Measurements from ENCODE around the gene ARHGAP15.

The ARHGAP15 gene

DNA sequence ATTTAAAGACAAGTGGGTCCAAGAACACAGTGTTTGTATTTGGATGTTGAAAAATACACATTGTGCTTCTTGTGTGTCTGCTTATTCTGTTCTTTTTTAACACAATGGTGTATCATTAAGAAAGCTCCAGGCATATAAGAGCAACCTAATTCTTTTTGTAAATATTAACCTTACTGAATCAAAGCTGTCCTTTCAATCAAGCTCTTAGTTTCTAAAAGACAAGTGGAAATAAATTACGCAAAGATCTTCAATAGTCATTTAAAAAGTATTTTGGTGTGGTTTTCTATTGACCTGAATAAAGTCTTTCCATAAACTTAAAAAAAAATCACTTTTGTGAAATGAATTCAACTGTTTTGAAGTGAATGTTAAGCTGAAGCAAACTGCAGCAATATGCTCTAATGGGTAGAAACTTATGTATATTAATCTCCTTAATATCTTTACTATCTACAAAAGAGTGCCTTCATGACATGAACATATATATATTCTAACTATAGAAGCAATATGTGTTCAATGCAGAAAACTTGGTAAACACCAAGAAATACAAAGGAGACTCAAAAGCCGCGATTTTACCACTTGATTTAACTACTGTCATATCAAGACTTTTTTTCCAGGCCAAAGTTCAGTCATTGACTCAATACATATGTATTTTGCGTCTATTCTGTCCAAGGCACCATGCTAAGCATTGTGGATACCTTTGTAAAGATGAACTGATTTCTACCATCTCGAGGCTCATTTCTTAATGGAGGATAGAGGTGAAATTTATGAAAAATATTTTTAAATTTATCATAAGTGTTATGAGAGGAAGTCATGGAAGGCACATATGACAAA, 97.7 kb downstream of the ARHGAP15 start:
- DNase-seq (ENCODE audit: low read depth) = no peak

DNA sequence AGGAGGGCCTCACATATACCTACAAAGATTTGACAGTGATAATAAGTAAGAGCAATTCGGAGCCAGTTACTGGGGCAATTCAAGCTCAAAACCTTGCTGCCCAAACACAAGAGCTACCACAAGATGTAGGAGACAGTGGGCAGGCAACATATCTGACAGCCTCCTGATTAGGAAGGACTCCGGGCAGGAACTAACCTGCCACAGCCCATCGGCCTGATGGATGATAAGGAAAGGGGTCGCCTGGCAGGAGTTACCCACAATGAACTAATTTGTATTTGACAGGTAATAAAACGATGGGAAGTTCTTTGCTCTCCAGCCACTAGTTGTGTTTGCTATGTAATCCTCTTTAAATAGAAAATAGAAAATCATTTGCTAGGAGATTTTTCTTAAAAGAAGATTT, 100.2 kb downstream of the ARHGAP15 start:
- no peak for DNase-seq (ENCODE audit: low read depth)

DNA sequence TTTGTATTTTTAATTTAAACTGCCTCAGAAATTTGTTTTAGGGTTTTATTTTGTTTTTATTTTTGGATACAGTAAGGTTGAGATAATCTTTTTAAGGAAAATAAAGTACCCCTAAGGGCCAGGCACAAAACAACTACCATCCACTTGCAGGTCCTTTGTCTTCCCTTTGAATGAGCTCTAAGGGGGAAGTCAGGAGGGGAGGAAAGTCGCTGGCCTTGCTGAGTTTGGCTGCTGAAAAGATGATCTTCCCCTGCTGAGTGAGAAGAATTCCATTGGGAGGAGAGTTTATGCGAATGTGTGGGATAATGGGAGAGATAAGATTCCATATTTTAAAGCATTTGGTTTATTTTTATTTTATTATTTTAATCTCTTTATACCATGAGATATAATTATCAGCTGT, 100.7 kb downstream of the ARHGAP15 start:
- no peak for DNase-seq (ENCODE audit: low read depth)

DNA sequence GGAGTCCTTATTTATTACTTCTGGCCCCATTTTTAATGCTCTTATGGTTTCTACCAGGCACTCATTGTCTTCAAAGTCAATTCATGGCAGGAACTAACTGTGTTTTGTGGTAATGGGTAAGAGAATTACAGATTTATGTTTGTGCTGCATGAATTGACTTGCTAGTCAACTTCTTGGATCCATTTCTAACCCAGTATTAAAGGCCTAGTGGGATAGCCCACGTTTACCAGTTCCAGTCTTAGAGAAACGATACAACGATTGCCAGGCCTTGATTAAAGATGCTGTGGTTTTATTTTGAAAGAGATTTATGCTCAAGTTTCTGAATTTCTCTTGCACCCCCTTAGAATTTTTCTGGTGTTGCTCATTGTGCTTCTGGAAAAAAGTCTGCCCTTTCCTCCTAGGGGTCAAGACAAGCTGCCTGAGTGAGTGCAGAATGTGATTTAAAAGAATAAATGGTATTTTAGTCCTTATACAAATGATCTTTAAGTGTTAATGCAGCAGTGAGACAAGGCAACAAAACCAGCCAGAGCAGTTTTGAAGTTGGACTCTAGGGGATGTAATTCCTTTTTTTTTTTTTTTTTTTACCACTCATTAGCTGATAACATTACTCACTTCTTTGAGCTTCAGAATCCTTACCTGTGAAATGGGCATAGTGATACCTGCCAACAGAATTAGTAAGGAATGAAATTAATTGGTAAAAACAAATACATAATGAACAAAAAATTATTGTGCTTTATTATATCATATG, 101.5 kb downstream of the ARHGAP15 start:
- DNase-seq (ENCODE audit: low read depth) = no peak

DNA sequence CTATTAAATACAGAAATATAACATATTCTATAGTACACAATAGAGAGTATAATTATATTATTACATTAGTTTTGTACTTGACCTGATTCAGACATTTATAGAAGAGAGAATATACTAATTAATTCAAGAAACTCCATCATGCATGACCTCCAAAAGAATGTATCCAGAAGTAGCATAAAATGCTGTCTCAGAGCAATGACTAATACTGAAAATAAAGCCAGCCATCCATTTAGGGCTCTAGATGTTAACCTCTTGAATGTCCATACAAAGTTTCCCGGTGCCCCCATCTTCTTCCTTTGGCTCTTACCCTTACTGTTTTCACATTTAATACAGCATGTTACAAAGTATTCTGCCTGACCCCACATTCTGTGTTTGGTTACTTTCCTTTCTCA, 102.0 kb downstream of the ARHGAP15 start:
- no peak for DNase-seq (ENCODE audit: low read depth)

DNA sequence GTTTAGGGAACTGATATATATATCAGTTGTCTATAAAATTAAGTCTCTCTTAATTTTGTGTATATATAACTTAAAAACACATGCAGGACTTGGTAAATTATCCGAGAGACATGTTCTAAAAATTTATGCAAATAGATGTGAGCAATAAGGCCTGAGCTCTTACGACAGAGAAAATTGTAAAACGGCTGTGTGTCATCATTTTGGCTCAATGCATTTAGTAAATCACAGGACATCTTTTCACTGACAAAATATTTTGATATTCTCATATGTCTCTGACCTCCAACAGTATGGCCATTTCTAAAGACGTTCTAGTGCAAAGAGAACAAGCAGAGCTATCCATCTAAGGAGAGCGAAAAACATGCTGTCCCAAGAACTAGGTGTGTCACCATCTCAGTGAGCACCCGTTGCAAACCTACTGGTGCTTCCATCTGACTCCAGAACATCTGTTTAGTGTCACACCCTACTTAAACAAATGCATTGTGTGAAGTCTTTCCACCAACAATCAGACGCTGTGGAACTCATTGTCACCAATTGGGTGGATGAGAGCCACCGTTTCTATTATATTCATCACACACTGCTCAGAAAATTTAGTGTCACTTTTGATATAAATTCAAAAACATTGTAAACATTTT, 108.0 kb downstream of the ARHGAP15 start:
- no peak for DNase-seq (ENCODE audit: low read depth)

DNA sequence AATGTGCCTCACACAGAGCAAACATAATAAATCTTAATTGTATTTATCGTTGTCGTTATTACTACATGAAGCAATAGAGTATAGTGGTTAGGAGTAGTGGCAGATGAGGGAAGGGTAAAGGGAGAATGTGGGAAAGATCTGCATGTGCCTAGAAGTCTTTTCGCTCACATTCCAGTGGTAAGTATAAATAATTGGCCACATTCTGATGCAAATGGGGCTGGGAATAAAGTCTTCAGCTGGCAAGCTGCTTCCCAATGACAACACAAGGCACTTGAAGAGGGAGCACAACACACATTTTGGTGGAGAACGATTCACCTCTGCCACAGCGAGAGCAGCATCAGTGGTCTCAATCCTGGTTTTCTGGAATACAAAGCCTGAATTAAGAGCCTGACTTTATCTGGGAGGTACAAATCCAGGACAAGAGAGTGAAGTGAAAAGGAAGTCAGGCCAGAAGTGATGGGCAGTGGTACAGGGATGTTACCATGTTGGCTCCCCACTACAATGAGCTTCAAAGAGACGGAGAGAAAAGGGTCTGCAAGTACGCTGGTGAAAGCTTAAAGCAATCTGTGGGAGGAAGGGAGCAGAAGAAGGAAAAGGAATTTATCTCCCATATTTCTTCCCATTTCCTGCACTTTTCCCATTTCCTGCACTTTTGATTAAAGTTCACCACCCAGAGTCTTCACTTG, 112.3 kb downstream of the ARHGAP15 start:
- no peak for DNase-seq (ENCODE audit: low read depth)

DNA sequence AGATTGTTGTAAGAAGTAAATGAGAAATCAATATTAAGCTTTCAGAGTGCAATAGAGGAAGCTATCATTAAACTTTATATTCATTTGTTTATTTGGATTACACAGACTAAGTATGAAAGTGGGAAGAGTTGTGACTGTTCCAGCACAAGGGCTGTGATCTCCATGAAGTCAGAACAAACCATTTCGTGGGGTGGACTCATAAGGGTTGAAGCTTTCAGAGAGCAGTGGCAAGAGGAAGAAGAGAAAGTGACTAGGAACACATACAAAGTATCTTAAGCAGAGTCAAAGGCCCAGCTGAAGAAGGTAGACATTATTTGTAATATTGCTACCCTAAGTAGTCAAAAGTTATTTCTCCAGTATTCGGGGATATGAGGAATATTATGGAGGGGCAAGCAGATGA, 117.0 kb downstream of the ARHGAP15 start:
- no peak for DNase-seq (ENCODE audit: low read depth)

DNA sequence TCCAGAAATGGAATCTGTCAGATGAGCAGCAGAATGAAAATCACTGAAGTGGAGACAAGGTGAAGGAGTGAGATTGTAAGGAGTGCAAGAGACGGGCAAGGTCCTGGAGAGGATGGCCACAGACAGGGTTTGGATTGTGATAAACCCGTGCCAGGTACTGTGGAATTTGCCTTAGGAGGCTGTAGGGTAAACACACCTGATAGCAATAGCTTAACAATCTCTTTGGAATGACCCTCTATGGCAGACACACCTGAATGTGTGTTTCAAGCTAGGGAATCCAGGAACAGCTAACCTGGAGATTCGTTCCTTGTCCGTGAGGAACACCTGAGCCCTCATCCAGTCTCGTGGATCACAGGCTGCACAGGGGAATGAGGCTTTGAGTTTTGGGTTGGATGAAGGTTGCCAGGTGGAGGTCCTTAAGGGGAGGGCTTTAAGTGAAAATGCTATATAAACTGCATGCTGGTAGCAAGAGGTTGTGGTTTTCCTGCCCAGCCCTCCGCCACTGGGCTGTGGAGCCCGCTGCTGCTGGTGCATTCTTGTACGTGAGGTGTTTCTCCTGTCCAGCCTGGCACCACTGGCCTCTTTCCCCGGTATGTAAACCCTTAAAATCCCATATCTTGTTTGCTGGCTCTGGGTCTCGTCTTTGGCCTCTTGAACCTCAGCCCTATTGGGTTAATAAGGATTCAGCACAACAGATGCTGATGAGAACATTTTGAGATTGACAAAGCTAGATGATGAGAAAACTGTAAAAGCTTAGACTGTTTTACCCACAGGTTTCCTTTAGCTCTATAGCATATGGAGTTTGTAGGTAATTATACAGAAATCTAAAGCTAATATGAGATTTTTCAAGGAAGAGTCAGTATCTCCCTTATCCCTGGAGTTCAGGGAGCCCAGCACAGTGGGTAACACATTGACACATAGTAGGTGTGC, 117.9 kb downstream of the ARHGAP15 start:
- no peak for DNase-seq (ENCODE audit: low read depth)

DNA sequence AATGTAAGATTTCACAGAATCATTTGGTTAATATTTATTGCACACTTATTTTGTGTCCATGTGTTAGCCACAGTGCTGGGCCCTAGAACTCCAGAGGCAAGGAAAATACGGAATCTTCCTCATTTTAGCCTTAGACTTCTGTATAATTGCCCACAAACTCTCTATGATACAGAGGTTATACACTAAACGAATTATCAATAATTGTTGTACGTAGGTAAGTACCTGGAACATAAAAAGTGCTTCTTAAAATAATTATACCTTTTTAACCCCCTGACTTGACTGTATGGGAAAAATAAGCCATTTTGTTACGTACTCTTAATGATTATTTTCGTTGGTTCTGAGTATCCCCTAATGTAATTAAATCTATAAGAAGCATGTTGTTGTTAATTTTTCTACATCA, 119.4 kb downstream of the ARHGAP15 start:
- no peak for DNase-seq (ENCODE audit: low read depth)

DNA sequence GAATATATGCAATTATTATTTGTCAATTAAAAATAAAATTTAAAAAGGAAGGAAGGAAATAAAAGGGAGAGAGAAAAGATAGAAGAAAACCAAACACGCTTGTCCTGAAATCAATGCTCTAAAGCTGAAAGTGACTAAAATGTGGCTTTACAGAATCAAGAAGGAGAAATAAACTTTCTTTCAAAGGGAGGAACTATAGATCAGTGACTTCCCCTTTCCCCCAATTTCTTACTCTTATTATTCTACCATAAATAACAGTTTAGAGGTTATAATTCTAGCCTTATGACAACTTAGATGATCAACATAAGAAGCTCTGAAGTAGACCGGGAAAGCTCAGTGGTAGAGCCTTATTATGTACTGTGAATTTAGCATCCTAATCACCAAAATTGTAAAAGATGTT, 122.5 kb downstream of the ARHGAP15 start:
- no peak for DNase-seq (ENCODE audit: low read depth)

DNA sequence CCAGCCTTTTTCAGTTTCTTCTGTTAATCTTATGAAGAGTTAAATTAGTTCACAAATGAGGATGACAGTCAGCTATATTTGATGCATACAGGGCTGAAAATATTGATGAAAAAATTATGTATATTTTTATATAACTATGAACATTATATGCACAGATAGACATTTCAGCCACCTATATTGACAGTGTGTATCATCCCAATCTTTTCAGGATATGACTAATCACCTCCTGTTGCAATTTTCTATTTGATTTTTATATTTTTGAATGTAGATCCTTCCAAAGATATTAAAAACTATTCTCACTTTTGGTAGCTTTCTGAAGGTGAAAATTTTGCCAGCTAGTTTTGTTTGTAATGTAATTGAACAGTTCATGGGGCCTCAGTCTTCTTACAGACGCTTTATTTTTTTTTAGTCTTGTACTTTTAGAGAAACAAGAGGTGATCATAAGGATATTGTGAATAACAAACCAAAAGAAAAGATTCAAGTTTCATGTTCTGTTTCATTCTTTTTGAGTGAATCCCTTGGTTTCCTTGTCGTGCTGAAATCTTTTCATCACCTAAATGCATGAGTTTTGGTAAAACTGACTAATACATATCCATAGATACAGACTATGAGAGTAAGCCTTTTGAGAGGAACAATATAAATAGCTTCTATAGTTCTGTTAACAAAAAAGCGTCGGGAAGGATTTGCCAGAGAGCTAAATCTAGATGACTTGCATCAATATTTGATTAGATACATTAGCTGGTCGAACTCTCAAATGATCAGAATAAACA, 123.1 kb downstream of the ARHGAP15 start:
- DNase-seq (ENCODE audit: low read depth) = no peak

DNA sequence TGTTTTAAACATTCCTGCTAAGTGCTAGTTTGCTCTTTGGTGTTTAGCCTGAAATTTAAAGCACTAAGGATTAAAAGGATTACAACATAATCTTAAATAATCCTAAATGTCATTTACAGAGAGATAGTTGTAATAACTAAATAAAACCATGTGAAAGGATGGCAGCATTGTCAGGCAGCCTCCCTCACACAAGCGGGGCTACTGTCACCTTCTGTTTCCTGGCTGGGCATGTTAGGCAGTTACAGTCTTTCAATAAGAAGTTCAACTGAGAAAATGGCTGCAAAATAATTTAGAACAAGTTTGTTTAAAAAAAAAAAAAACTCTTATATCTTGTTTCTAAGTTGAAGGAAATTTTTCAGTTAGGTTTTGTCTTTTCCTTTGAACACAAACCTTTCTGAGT, 124.9 kb downstream of the ARHGAP15 start:
- DNase-seq (ENCODE audit: low read depth) = no peak

DNA sequence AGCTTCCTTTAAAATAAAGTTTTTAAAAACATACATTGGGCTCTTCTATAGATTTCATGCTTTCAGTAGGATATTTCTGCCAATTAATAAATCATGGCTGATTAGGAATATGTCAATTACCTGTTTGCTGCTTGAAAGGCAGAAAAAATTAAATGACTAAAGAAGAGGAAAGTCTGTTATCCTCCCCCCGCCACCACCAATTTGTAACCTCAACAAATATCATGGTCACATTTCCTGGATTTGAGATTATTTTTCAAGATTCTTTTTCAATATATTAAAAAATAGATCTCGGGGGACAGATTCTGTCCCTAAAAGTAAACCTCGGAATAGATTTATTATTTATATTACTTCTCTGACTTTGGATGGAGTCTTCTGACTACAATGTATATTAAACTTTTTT, 125.9 kb downstream of the ARHGAP15 start:
- DNase-seq (ENCODE audit: low read depth) = no peak

DNA sequence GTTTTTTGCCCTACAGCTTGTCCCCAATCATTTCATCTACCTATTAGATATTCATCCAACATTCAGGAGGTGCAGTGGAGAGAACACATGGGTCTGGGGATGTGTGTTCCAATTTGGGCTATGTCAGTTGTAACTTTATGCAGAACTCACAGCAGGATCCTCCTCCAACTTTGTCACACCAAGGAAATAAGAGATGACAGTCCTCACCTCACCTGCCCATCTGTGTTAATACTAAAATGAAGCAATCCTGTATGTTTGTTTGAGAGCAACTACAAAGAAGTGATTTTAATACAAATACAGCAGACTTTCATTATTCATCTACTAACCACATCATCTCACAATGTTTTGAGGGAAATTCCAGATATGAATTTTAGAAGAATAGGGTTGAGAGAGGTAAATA, 126.7 kb downstream of the ARHGAP15 start:
- DNase-seq (ENCODE audit: low read depth) = no peak

DNA sequence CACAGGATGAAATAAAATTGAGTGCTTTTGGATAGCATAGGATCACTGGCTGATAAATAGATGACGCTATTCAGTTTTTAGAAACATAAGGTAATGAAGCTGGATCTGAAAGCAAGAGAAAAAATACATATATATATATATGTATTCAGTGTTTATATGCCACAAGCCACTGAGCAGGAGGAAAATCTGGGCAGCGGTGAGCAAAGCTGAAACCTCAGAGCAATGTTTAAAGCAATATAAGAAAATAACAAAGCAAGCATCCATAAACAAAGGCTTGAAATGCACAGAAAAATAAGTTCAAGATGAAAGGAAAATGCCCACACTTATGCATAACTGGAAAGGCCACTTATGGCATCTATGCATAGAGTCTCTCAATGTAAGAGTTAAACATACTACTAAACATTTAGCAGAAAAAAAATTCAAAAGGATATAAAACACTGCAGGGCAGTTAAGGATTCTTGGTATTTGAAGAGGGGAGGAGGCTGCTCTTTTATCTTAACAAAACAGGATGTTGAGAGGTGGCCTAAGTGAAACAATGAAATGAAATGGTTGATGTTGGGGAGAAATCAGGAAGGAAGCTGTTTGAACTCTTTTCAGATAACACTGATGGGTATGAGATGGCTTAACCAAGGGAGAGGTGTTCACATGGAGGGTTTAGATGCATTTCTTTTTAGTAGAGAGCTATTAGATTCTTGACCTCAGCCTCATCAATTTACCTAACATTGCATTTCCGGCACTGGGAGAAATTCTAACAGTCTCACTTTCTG, 129.1 kb downstream of the ARHGAP15 start:
- DNase-seq (ENCODE audit: low read depth) = no peak

DNA sequence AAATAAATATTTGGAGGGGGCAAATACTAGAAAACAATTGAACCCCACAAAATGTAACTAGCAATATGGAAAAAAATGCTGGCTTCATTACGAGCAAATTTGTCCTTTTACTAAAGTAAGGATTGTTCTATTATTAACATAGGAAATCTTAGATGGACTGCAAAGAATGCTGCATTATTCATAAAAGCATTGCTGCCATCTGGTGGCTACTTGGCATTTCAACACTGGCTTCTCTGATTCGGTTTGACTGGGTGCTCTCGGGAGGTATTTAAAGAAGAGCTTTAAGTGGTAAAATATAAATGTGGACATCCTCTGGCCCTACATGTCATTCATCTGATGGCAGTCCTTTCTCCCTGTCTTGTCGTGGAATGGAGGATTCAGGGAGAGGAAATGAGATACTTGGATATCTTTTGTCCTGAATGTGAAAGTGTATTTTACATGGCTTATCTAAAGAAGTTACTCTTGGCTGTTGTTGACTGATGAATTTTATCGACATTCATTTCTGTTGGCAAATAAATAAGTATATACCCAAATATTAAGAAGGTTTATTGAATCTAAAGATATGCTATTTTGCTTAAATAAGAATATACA, 130.2 kb downstream of the ARHGAP15 start:
- peak; percentile 39 for DNase-seq (ENCODE audit: low read depth)

DNA sequence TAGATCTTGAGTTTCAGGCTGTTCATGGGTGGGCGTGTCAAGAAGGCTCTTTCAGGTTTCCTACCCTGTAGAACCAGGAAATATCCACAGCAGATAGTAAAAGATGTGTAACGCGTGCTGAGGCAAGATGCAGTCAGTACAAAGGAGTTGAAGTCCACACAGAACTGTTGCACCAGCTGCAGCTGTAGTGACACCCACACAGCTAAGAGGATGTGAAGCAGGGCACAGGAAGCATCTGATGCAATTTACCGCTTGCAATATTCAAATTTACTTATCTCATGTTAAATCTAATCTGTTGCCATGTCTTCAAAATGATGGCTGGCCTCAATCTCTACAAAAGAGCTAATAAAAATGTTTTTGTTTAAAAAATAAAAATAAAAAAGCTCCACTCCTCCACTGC, 132.8 kb downstream of the ARHGAP15 start:
- DNase-seq (ENCODE audit: low read depth) = no peak

DNA sequence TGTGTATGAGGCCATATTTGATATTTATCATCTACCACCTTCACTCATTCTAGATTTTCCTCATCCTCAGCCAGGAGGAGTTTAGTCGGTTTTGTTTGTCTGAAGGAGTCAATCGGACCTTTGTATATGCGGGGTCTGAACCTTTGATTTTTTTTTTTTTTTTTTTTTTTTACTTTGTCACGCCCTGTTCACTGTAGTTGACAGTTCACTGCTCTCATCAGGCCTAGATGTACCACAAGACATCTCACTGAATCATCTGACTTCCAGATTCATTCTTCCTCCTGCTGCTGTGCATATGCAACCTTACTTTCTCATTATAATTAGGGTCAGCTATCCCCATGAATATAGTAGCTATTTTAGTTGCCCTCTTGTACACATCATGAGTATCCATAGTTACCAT, 133.2 kb downstream of the ARHGAP15 start:
- no peak for DNase-seq (ENCODE audit: low read depth)
